Neural cell (in vitro differentiated cells): ENCODE data around the gene TXNDC17.

ENCODE experiments used
- EP300 ChIP-seq: fragments of 450-650 bp; conservative IDR thresholded peaks from 2 replicates; pipeline ENCODE4 v1.6.1; 2014; ENCODE audit warnings: antibody characterized with exemption, mild to moderate bottlenecking, moderate library complexity; ENCODE audit not compliant: poor library complexity, severe bottlenecking
- EZH2 ChIP-seq: fragments of 200-600, 300-800 bp; shearing (Covaris generic), sonication (generic); IDR thresholded peaks from 2 replicates; pipeline ENCODE4 v1.6.1; 2014; ENCODE audit warnings: antibody characterized with exemption, low read length, borderline replicate concordance, mild to moderate bottlenecking; ENCODE audit not compliant: insufficient read depth, poor library complexity, severe bottlenecking
- POLR2AphosphoS5 ChIP-seq: IDR thresholded peaks from 2 replicates; pipeline ENCODE4 v1.6.1; 2012
- REST ChIP-seq: IDR thresholded peaks from 2 replicates; pipeline ENCODE4 v1.6.1; 2012; ENCODE audit warnings: borderline replicate concordance
- SMC3 ChIP-seq: fragments of 450-650 bp; conservative IDR thresholded peaks from 2 replicates; pipeline ENCODE4 v1.6.1; 2014; ENCODE audit warnings: antibody characterized with exemption, mild to moderate bottlenecking, moderate library complexity; ENCODE audit not compliant: poor library complexity
- TAF1 ChIP-seq: IDR thresholded peaks from 2 replicates; pipeline ENCODE4 v1.6.1; 2012; ENCODE audit warnings: low read depth
- TF ChIP-seq, protein P1 (sequence below): fragments of 450-650 bp; IDR thresholded peaks from 2 replicates; pipeline ENCODE4 v1.5.1; 2014; ENCODE audit warnings: antibody characterized with exemption, mild to moderate bottlenecking, moderate library complexity; ENCODE audit not compliant: poor library complexity, severe bottlenecking

DNA sequence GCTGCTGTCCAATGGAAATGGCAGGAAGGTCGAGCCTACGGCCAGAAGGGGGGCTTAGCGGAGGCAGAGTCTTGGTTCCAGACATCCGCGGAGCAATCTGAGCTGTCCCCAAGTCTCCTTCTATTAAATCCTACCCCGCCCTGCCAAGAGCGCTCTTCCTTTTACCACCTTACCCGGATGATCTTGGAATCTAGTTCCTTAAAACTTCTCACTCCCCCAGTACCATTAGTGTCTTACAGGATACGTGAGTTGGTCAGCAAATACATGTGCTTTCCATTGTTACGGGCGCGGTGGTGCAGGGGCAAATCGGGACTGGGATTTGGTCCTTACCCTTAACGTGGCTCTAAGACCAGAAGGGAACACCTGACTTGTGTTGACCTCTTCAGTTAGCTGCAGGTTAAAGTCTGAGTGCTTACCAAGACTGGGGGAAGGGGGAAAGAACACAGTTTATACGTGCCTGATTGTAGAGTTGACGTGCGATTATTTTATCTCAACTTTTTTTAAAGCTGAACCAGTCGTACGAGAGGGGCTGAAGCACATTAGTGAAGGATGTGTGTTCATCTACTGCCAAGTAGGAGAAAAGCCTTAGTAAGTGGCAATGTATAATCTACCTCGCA lies 495 bp downstream of the TXNDC17 start:
- TF ChIP-seq, protein P1, sequence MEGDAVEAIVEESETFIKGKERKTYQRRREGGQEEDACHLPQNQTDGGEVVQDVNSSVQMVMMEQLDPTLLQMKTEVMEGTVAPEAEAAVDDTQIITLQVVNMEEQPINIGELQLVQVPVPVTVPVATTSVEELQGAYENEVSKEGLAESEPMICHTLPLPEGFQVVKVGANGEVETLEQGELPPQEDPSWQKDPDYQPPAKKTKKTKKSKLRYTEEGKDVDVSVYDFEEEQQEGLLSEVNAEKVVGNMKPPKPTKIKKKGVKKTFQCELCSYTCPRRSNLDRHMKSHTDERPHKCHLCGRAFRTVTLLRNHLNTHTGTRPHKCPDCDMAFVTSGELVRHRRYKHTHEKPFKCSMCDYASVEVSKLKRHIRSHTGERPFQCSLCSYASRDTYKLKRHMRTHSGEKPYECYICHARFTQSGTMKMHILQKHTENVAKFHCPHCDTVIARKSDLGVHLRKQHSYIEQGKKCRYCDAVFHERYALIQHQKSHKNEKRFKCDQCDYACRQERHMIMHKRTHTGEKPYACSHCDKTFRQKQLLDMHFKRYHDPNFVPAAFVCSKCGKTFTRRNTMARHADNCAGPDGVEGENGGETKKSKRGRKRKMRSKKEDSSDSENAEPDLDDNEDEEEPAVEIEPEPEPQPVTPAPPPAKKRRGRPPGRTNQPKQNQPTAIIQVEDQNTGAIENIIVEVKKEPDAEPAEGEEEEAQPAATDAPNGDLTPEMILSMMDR, result no peak
- TF ChIP-seq POLR2AphosphoS5, result no peak
- no peak for TF ChIP-seq TAF1
- TF ChIP-seq SMC3, result no peak
- TF ChIP-seq REST, result no peak
- TF ChIP-seq EP300, result no peak
- no peak for TF ChIP-seq EZH2
